Activated CD4-positive, alpha-beta memory T cell treated with anti-CD3 and anti-CD28 coated beads for 36 hours (primary cell): ENCODE results near the gene CD83. TPM values are rescaled to one million over a fixed set of nuclear protein-coding genes. Genes with fewer than 3 reads are reported as not detected.

Source experiments
- CTCF ChIA-PET: fragments of 350-600 bp; sonication (Branson Sonifier 250); formaldehyde crosslinking; loops from one replicate; lab custom pipeline; 2021; ENCODE audit warnings: antibody characterized with exemption, inconsistent platforms; lab: Charles Lee
- POLR2A ChIA-PET: fragments of 350-600 bp; sonication (Branson Sonifier 250); formaldehyde crosslinking; loops from one replicate; lab custom pipeline; 2021; ENCODE audit warnings: antibody characterized with exemption; lab: Charles Lee
- DNase-seq: peaks from one replicate; pipeline ENCODE4 v3.0.0-alpha.2; 2020
- H3K27ac Mint-ChIP-seq: one replicate; pipeline ENCODE4 v1.8.0; 2021; ENCODE audit warnings: mixed read lengths
- H3K27me3 Mint-ChIP-seq: one replicate; pipeline ENCODE4 v1.8.0; 2021; ENCODE audit warnings: mixed read lengths
- H3K36me3 Mint-ChIP-seq: one replicate; pipeline ENCODE4 v1.8.0; 2021; ENCODE audit warnings: mixed read lengths
- H3K4me1 Mint-ChIP-seq: one replicate; pipeline ENCODE4 v1.8.0; 2021; ENCODE audit warnings: low read depth, mixed read lengths
- H3K4me3 Mint-ChIP-seq: one replicate; pipeline ENCODE4 v1.8.0; 2021; ENCODE audit warnings: mild to moderate bottlenecking, mixed read lengths
- H3K9me3 Mint-ChIP-seq: one replicate; pipeline ENCODE4 v1.8.0; 2021; ENCODE audit warnings: mixed read lengths
- intact Hi-C: fragments of 100-400 bp; cut with micrococcal nuclease; formaldehyde crosslinking; loops from one replicate; pipeline ENCODE4 v1.15.1; 2023
- total RNA-seq, 2 experiments: library from RNA; stranded (reverse); gene quantifications; one replicate each; pipeline ENCODE4 v1.2.3, GENCODE V29; 2021

Gene CD83
- total RNA-seq, 2 experiments from 2014 or later: 21.8 to 23.0 TPM

DNA sequence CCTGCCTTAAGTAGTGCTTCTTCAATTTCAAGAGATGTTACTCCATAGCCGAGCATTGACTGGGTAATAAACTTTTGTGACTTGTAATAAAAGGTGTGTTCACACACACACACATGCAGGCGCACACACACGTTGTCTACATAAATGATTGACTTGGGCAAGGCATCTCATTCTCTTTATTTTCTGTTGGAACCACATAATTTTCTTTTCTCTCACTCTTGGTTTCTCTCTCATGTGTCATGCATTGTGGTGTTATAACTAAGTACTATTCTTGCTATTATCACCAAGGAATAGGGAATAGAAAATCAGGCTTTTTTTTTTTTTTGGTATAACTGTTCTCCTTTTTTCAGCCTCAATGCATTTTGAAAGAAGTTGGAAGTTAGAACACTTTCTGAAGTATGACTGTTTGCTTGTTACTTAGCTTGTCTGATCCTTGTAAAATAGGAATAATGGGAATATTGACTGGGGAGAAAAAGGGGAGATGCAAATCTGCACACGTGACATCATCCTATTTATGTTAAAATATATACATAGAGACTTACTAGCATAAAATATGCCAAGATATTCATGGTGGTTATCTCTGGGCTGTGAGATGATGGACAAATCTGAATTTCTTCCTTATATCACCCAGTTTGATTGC lies 26.1 kb upstream of the CD83 start:
- peaks cover 38% of the 10 kb centered on the region for H3K4me1 Mint-ChIP-seq
- H3K4me3 Mint-ChIP-seq: no peak overlapping the region
- no peak for DNase-seq
- ChIA-PET POLR2A (no interaction called here), CTCF (interaction anchor here (1.0 kb wide), 1 partner anchor 24 kb away, joined by 5 read pairs; no protein-coding TSS in a partner anchor)
- no peaks in the 10 kb centered on the region for H3K36me3 Mint-ChIP-seq
- intact Hi-C loops: no loop called here
- peaks cover 8% of the 10 kb centered on the region for H3K27me3 Mint-ChIP-seq
- H3K9me3 Mint-ChIP-seq: peaks cover 2% of the 10 kb centered on the region
- H3K27ac Mint-ChIP-seq: no peak overlapping the region

DNA sequence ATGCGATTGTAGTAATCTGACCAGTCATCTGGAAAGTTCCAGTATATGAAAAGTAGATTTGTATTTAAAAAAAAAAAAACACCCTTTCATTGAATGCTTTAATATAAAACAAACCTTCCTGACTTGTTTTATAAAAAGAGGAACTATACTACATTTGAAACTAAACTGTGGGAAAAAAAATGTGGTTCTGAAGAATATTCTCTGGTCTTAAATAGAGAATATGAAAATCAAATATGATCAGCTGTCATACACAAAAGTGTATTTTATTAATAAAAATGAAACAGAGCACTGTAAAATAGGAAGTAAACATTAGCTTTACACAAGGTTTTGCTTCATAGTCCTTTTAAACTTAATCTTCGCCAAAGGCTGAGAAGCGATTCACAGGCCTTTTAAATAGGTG lies 25.3 kb upstream of the CD83 start:
- H3K27ac Mint-ChIP-seq: no peak overlapping the region
- H3K9me3 Mint-ChIP-seq: peaks cover 2% of the 10 kb centered on the region
- H3K4me3 Mint-ChIP-seq: no peak overlapping the region
- H3K36me3 Mint-ChIP-seq: no peaks in the 10 kb centered on the region
- ChIA-PET POLR2A (no interaction called here), CTCF (interaction anchor here (1.0 kb wide), 1 partner anchor 25 kb away, joined by 5 read pairs; no protein-coding TSS in a partner anchor)
- peaks cover 35% of the 10 kb centered on the region for H3K4me1 Mint-ChIP-seq
- no peak for DNase-seq
- H3K27me3 Mint-ChIP-seq: peaks cover 8% of the 10 kb centered on the region
- intact Hi-C loops: no loop called here

DNA sequence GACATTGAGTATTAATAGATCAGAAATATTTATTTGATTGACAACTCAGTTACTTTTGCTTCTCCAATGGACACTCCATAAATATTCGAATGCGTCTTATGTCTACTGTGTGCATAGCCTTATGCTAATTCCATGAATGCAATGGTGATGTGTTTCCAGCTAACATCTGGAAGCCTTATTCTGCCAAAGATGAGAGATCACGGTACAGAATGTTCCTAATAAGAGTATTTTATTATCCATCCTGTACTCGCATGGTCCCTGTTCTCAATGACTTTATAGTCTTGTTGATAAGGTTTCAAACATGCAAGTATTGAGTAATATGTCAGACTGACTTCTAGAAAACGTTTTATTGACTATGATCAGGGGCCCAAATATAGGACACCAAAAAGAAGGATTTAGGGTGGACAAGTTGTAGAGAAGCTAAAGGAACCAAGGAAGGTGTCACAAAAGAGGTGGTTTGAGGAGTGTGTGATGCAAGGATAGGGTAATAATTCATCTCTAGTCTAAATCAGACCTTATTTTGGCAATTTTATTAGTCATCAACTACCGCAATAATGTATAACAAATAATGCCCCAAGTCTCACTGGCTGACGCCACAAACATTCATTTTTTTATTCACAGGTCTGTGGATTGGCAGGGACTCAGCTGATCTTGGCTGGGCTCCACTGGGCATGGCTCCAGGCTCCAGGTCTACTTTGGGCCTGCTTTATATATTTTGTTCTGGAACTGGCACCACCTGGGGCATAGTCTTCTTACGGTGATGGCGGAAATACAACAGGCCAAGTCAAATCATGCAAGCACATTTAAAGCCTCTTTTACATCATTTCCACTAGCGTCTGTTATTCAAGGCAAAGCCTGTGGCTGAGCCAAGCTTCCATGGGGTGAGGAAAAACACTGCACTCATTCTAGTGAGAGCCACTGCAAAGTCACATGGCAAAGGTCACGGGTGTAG lies 24.5 kb upstream of the CD83 start:
- Mint-ChIP-seq H3K4me3 (no peak overlapping the region), H3K36me3 (no peaks in the 10 kb centered on the region), H3K4me1 (peaks cover 35% of the 10 kb centered on the region), H3K27ac (no peak overlapping the region), H3K27me3 (peaks cover 5% of the 10 kb centered on the region), H3K9me3 (peaks cover 2% of the 10 kb centered on the region)
- intact Hi-C loops: no loop called here
- DNase-seq: no peak
- CTCF ChIA-PET: interaction anchor here (1.2 kb wide), 1 partner anchor 26 kb away, joined by 4 read pairs; no protein-coding TSS in a partner anchor
- POLR2A ChIA-PET: no interaction called here

DNA sequence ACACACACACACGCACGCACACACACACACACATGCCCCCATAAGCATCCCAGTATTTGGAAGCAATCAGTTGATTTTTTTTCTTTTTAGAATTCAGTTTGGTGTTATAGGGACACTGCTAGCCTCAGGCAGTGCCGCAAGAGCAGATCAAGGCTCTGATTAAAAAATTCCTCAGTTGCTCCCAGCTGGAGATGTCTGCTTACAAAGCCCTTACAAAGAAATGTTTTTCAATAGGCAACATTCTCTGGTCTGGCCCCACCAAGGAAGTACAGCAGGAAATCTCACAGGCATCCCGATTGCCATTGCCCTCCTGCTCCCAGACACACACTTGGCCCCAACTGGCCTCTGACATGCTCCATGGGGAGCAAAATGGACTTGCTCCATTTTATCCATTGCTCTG lies 22.9 kb upstream of the CD83 start:
- Mint-ChIP-seq H3K36me3 (no peaks in the 10 kb centered on the region), H3K27me3 (no peaks in the 10 kb centered on the region), H3K4me3 (no peak overlapping the region), H3K4me1 (peaks cover 24% of the 10 kb centered on the region), H3K9me3 (peaks cover 2% of the 10 kb centered on the region), H3K27ac (no peak overlapping the region)
- intact Hi-C loops: no loop called here
- ChIA-PET POLR2A (interaction anchor here (0.5 kb wide), 1 partner anchor 23 kb away, joined by 3 read pairs; no protein-coding TSS in a partner anchor), CTCF (interaction anchor here (1.3 to 1.8 kb wide), 3 partner anchors 15 to 300 kb away, joined by 3 to 6 read pairs (median 5); no protein-coding TSS in a partner anchor)
- no peak for DNase-seq

DNA sequence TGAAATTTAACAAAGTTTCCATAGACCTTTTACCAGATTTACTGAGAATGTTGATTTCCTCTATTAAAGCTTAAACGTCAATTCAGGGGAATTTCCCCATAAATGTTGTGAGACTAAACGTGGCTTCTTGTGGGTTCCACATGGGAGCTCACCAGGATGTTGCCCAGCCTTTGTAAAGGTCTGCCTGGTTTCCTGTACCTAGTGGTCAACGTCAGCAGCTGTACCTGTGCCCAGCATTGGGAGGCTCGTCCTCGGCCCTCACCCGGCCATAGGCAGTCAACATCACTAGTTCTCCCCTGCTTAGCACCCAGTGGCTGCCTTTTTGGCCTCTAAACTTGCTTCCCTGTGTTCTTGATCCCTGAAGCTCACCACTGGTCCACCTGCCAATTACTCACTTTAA lies 22.1 kb upstream of the CD83 start:
- Mint-ChIP-seq H3K27me3 (no peaks in the 10 kb centered on the region), H3K4me1 (peaks cover 24% of the 10 kb centered on the region), H3K36me3 (no peaks in the 10 kb centered on the region), H3K27ac (no peak overlapping the region), H3K4me3 (no peak overlapping the region), H3K9me3 (peaks cover 2% of the 10 kb centered on the region)
- DNase-seq: no peak
- CTCF ChIA-PET: interaction anchor here (1.3 to 1.8 kb wide), 3 partner anchors 14 to 301 kb away, joined by 3 to 6 read pairs (median 5); no protein-coding TSS in a partner anchor
- POLR2A ChIA-PET: no interaction called here
- intact Hi-C loops: no loop called here

DNA sequence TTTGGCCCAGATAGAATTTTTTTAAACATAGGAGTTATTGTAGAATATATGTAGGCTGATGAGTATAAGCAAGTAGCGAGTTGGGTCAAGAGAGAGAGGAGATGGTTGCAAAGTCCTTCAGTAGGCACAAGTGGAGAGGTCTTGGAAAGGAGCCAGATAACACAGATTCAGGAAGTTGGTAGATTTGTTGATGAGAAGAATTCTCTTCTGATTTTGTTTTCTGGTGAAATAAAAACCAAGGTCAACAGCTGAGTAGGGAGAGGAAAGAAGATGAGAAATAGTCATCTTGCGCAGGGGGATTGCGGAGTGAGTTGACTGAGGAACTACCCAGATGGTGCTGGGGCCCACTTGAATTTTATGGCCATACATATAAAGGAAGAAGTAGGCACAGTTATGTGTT lies 17.4 kb upstream of the CD83 start:
- H3K27ac Mint-ChIP-seq: no peak overlapping the region
- POLR2A ChIA-PET: no interaction called here
- no peak overlapping the region for H3K4me3 Mint-ChIP-seq
- H3K4me1 Mint-ChIP-seq: peaks cover 16% of the 10 kb centered on the region
- no peaks in the 10 kb centered on the region for H3K9me3 Mint-ChIP-seq
- no peaks in the 10 kb centered on the region for H3K36me3 Mint-ChIP-seq
- DNase-seq: no peak
- peaks cover 4% of the 10 kb centered on the region for H3K27me3 Mint-ChIP-seq
- intact Hi-C loops: no loop called here
- CTCF ChIA-PET: no interaction called here

DNA sequence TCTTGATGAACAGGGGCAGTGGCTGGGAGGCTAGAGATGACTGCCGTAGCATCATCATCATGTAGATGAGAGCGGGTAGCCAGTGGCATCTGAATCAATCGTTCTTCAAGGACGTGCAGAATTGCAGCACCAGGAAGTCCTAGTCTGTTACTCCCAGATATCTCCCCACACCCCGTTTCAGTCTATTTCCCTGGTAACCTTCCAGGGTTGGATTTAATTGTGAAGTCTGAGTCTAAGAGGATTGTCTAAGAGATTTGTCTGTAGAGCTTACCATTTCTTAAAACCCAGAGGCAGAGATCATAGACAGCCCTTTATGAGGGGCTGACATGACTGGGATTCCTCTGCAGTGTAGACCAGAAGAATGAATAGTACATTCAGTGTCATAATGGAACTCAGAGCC lies 16.6 kb upstream of the CD83 start:
- peaks cover 2% of the 10 kb centered on the region for H3K9me3 Mint-ChIP-seq
- ChIA-PET POLR2A (no interaction called here), CTCF (interaction anchor here (1.3 kb wide), 1 partner anchor 17 kb away, joined by 3 read pairs; the partner anchor contains the start of gene CD83)
- H3K4me3 Mint-ChIP-seq: no peak overlapping the region
- H3K36me3 Mint-ChIP-seq: no peaks in the 10 kb centered on the region
- no peak overlapping the region for H3K27ac Mint-ChIP-seq
- peaks cover 9% of the 10 kb centered on the region for H3K27me3 Mint-ChIP-seq
- peaks cover 8% of the 10 kb centered on the region for H3K4me1 Mint-ChIP-seq
- intact Hi-C loops: no loop called here
- DNase-seq: no peak

DNA sequence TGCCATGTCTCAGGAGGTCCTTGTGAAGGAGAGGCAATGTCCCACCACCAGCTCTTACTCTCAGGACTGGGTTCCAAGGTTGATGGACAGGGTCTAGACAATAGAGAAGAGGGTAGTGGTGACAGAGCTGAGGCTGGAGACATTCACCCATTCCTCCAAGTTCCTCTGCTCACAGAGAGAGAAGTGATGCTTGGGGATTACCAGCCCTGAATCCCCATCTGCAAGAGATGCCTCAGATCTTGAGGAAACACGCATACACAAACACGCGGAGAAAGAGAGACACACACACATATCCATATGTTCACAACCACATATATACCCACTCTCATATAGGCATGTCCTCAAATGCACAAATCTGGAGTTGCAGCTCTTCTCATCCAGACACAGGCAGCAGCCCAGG lies 15.2 kb upstream of the CD83 start:
- Mint-ChIP-seq H3K9me3 (peaks cover 13% of the 10 kb centered on the region), H3K27ac (no peak overlapping the region), H3K27me3 (peaks cover 9% of the 10 kb centered on the region), H3K36me3 (peaks cover 8% of the 10 kb centered on the region), H3K4me1 (peaks cover 8% of the 10 kb centered on the region), H3K4me3 (no peak overlapping the region)
- CTCF ChIA-PET: no interaction called here
- intact Hi-C loops: no loop called here
- POLR2A ChIA-PET: no interaction called here
- DNase-seq: no peak

DNA sequence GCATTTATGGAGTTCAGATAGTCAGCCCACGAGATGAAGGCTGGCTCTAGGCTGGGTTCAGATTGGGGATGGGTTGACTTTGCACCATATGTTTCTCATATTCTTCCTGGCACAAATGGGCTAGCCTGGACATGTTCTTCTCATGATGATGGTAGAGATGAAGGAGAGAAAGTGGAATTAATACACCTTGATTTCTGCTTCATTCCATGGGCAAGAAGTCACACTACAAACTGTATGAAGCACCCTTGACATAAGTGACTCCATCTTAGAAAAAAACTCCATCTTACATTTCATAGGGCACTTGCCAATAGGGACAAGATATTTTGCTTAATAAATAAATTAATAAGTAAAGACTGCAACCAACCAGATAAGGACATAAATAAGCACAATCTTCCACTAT lies 12.0 kb upstream of the CD83 start:
- peaks cover 12% of the 10 kb centered on the region for H3K36me3 Mint-ChIP-seq
- H3K4me1 Mint-ChIP-seq: peaks cover 31% of the 10 kb centered on the region

DNA sequence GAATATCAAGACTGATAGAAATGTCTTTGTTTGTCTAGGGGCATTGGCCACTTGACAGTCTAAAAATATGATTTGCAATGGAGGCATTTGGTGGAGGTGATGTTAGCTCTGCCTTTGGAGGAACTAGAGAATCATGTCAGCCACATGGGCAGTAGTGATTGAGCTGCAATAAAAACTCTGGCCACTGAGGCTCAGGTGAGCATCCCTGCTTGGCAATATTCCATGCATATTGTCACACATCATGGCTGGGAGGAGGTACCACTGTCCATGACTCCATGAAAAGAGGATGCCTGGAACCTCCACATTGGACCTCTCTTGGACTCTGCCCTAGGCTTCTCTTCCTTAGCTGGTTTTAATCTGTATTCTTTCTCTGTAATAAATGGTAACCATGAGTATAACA lies 10.6 kb upstream of the CD83 start:
- intact Hi-C loops: no loop called here
- ChIA-PET CTCF (interaction anchor here (1.0 kb wide), 1 partner anchor 37 kb away, joined by 3 read pairs; no protein-coding TSS in a partner anchor), POLR2A (no interaction called here)
- peaks cover 32% of the 10 kb centered on the region for H3K4me1 Mint-ChIP-seq
- no peak for DNase-seq
- no peak overlapping the region for H3K4me3 Mint-ChIP-seq
- no peak overlapping the region for H3K27ac Mint-ChIP-seq
- H3K36me3 Mint-ChIP-seq: peaks cover 12% of the 10 kb centered on the region
- H3K9me3 Mint-ChIP-seq: peaks cover 17% of the 10 kb centered on the region
- H3K27me3 Mint-ChIP-seq: peaks cover 11% of the 10 kb centered on the region

More for the DNA sequence above, 12.0 kb upstream of the CD83 start:
- DNase-seq: no peak
- Mint-ChIP-seq H3K27me3 (peaks cover 11% of the 10 kb centered on the region), H3K9me3 (peaks cover 17% of the 10 kb centered on the region), H3K4me3 (no peak overlapping the region), H3K27ac (no peak overlapping the region)
- intact Hi-C loops: no loop called here
- CTCF ChIA-PET: no interaction called here
- POLR2A ChIA-PET: no interaction called here

DNA sequence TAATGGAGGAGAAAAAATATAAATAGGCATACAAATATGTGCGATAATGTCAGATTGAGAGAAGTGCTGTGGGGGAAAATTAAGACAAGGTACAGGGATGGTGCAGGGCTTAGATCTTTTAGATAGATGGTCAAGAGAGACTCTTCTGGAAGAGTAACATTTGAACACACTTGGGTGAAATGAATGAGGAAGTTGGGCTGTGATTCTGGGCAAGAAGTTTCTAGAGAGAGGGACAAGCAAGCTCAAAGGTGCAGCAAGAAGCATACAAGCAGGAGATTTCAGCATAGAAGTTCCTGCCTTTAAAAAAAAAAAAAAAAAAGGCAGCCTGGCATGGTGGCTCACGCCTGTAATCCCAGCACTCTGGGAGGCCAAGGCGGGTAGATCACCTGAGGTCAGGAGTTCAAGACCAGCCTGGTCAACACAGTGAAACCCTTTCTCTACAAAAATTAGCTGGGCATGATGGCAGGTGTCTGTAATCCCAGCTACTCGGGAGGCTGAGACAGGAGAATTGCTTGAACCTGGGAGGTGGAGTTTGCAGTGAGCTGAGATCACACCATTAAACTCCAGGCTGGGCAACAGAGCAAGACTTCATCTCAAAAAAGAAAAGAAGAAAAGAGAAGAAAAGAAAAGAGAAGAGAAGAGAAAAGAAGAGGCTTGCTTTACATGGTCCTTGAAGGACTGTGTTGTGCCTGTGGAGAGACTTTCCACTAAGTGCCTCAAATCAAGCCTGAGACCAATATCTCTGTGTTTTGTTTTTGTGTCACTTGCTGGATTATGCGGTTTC lies 9.7 kb upstream of the CD83 start:
- peaks cover 12% of the 10 kb centered on the region for H3K36me3 Mint-ChIP-seq
- H3K27me3 Mint-ChIP-seq: peaks cover 11% of the 10 kb centered on the region
- H3K4me1 Mint-ChIP-seq: peaks cover 32% of the 10 kb centered on the region
- no peak for DNase-seq
- H3K9me3 Mint-ChIP-seq: peaks cover 17% of the 10 kb centered on the region
- intact Hi-C loops: loop anchor here (1.0 to 2.0 kb wide), 2 partner anchors 10 to 19 kb away; no protein-coding TSS in a partner anchor
- ChIA-PET POLR2A (interaction anchor here (2.6 kb wide), 1 partner anchor 11 kb away, joined by 23 read pairs; the partner anchor contains the start of gene CD83), CTCF (interaction anchor here (1.0 to 2.6 kb wide), 3 partner anchors 10 to 62 kb away, joined by 3 to 10 read pairs (median 3); partner anchors contain the start of gene CD83)
- H3K4me3 Mint-ChIP-seq: no peak overlapping the region
- H3K27ac Mint-ChIP-seq: no peak overlapping the region
